Stimulated activated CD8-positive, alpha-beta memory T cell treated with anti-CD3 and anti-CD28 coated beads, Interleukin-4, amount 100 ng/mL, for 24 hours (primary cell): ENCODE results near the gene RNF113B.

Experiments used
- DNase-seq: peaks from one replicate; pipeline ENCODE4 v3.0.0-alpha.2; 2020; ENCODE audit warnings: low read depth

Gene RNF113B

GRCh38 chr13:98203646-98204326 lies 26.7 kb upstream of the RNF113B start:
- DNase-seq, result no peak

GRCh38 chr13:98201984-98202383 lies 24.9 kb upstream of the RNF113B start:
- no peak for DNase-seq

- no peak for DNase-seq
Measured at GRCh38 chr13:98201189-98201588, 24.1 kb upstream of the RNF113B start.

- no peak for DNase-seq
Measured at GRCh38 chr13:98200211-98200878, 23.3 kb upstream of the RNF113B start.

GRCh38 chr13:98199480-98199879 lies 22.4 kb upstream of the RNF113B start:
- DNase-seq, result no peak

- DNase-seq, result no peak
Measured at GRCh38 chr13:98198683-98199082, 21.6 kb upstream of the RNF113B start.

GRCh38 chr13:98195054-98195791 lies 18.2 kb upstream of the RNF113B start:
- DNase-seq, result no peak

GRCh38 chr13:98192008-98192407 lies 14.9 kb upstream of the RNF113B start:
- DNase-seq, result no peak

GRCh38 chr13:98190889-98191444 lies 13.9 kb upstream of the RNF113B start:
- no peak for DNase-seq

- no peak for DNase-seq
Measured at GRCh38 chr13:98189841-98190505, 12.9 kb upstream of the RNF113B start.

GRCh38 chr13:98188544-98189166 lies 11.6 kb upstream of the RNF113B start:
- DNase-seq, result no peak

GRCh38 chr13:98187965-98188261 lies 10.8 kb upstream of the RNF113B start:
- no peak for DNase-seq

GRCh38 chr13:98187155-98187964 lies 10.3 kb upstream of the RNF113B start:
- no peak for DNase-seq

GRCh38 chr13:98184792-98185191 lies 7.7 kb upstream of the RNF113B start:
- no peak for DNase-seq

GRCh38 chr13:98182589-98182988 lies 5.5 kb upstream of the RNF113B start:
- no peak for DNase-seq

- no peak for DNase-seq
Measured at GRCh38 chr13:98182153-98182552, 5.1 kb upstream of the RNF113B start.

- DNase-seq, result no peak
Measured at GRCh38 chr13:98181111-98181815, 4.2 kb upstream of the RNF113B start.

- DNase-seq, result no peak
Measured at GRCh38 chr13:98180092-98180491, 3.0 kb upstream of the RNF113B start.

GRCh38 chr13:98175823-98176222 lies 1.2 kb downstream of the RNF113B start:
- no peak for DNase-seq

- no peak for DNase-seq
Measured at GRCh38 chr13:98175043-98175442, 2.0 kb downstream of the RNF113B start.

GRCh38 chr13:98174307-98174706 lies 2.8 kb downstream of the RNF113B start:
- no peak for DNase-seq
